ENCODE measurements around the gene GPR180.

Gene GPR180

DNA sequence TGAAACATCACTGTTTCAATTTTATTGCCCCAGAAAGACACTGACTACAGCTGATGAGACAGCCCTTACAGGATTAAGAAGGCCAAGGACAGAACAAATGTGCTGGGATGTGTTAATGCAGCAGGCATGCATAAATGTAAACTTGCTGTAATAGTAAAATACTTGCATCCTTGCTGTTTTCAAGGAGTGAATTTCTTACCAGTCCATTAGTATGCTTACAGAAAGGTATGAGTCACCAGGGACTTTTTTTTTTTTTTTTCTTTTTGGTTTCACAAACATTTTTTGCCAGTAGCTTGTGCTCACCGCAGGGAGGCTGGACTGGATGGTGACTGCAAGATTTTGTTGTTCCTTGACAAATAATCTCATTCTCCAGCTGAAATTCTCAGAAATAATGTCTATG is 55.1 kb downstream of the GPR180 start:
- DNase-seq, result peak; percentile 13

DNA sequence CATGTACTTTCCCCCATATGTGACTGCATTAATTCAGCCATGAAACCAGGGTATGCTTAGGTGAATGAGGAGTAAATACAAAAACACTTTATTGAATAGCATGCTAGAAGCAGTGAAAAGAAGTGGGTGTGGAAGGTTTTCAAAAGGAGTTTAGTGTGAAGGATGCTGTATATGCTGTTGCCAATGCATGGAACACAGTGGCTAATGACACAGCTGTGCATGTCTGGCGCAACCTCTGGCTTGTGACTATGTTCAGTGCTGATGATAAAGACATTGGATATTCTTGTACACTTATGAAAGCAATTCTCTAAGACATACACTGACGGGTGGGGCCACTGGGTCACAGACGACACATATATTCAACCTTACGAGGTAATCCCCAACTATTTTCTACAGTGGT is 55.5 kb downstream of the GPR180 start:
- no peak for DNase-seq

DNA sequence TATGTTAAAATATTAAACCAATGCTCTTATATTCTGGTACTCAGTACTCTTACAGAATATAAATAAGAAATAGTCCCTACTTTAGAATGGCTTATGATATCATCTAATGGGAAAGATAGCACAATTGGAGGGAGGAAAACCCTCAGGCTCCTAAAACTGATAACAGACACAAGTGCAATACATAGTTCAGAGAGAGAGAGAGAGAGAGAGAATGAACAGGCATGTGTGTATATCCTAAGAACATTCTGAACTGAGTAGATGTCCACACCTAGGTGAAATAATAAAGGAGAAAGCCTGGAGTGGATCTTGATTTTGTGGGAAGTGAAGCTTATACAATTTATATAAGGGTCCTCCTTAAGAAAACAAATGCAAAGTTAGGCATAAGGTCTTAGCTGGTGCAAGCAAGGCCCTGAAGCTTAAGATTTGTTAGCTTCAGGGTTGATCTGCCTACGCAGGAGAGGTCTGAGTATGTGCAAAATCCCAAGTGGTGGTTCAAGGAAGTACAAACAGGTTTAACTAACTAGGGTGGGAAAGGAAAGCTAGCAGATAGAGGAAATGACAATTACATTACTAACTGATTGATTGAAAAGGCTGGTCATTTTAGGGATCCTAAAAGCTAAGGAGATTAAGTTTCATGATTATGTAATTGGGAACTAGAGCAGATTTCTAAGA is 57.4 kb downstream of the GPR180 start:
- DNase-seq, result no peak

DNA sequence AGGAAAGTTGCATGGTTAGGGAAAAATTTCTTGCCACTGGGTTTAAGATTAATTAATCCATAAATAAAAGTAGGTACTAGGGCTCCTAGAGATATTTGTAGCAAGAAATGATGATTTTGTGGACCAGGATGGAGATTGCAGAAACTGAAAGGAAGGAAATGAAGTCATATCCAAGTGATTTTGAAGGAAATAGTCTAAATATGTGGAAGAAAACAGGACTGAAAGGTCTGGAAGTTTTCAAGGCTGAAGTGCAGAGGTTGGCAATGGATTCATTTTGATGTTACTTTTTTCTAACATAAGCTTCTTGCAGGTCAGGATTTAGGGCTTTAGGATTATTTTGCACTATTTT is 57.9 kb downstream of the GPR180 start:
- DNase-seq, result no peak

DNA sequence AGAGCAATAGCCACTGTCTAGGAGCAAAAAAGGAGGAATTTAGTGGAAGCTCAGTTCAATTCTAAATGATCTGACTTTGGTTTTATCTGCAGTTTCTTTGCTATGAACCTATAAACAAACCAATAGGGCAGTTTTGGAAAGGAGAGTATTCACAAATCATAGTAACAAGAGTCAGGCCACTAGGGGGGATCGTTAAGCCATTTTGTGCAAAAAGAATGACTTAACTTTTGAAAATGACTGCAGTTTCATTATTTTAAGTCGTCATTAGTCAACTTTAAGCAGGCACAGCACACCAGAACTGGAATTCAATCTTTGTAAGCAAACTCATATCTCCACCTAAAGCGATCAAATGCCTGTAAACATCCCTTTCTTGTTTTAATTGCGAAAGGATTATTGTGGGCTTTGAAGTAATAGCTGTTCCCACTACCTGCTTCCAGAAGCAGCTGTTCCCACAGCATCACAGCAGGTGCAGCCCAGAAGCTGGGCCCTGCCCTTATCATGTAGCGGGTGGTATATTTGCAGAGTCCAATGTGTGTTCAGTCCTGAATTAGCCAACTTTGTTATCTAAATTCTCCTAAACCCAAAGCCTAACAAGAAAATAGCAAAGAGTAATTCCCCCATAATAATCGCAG is 59.2 kb downstream of the GPR180 start:
- DNase-seq, result no peak

DNA sequence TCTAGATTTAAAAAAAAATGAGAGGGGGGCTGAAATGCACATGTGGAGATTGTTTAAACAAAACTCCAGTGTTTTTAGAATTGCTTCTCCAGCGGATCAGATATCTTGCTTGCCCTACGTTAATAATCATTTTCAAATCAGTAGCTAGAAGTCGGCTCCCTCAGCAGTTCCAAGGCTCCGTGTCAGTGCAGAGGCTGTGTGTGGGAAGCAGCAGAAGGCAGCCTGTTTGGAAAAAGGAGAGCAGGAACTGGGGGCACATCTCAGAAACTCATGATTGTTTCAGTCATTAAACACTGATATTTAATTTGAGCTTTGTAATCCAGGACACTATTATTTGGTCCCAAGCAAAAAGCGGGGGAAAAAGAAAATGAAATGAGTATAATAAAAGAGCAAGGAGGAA is 59.7 kb downstream of the GPR180 start:
- DNase-seq, result no peak

DNA sequence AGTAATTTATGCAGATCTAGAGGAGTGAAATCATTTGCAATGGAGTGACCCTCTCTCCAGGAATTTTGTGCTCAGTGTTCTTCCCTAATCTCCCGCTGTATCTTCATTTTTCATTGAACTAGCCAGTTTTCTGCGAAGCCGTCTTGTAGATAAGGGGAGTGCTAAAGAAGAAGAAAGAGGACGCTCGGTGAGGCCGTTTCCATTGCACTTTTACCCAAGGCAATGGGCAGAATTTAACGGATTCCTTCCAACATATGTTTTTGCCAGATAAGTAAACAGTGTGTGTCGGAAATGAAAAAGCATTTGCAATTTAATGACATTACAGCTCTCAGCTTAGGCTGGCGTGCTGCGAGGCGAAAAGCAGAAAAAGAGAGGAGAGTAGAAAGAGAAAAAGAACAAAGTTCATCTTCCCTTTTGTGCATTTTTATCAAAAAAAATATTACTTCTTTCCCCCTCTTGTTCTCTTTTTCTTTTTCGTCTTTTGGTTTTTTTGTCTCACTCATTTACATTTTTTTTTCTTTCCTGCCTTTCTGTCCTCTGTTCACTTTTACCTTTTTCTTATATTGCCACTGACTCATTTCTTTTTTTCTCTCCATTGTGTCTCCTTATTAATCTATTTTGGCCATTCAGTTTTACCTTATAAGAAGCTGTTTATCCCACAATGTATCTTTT is 60.8 kb downstream of the GPR180 start:
- DNase-seq, result no peak

DNA sequence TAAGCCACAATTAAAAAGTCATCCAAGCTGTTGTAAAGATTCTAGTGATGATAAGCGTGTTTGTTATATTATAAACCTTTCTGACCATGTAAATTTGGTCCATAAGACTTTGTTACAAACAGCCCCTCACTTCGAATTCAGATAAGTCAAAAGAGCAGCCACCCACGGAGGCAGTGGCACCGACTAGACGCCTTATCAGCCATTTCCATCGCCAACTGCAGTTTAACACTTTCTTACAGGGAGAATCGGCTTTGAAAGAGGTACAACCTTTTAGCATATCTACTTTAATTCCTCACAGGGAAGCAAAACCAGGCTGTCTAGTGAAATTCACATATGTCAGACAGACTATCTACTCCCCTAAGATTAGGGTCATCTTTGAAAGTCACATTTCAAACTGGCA is 63.2 kb downstream of the GPR180 start:
- no peak for DNase-seq

DNA sequence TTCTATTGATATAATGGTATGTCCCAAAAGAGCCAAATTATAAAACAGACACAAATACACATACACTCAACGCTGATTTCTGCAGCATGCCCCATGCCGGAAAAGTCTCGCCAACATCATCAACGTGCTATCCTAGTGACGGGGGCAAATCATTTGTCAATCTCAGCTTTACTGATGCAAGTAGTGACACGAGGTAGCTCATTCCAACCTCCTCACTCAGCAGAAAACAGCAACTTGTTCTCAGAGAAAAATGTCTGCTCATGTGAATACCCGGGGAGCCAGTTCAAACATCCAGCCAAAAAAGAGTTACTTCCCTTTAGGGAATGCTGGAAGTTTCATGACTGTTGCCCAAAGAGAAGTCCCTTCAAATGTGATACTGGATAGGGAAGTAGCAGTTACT is 64.4 kb downstream of the GPR180 start:
- DNase-seq, result no peak

DNA sequence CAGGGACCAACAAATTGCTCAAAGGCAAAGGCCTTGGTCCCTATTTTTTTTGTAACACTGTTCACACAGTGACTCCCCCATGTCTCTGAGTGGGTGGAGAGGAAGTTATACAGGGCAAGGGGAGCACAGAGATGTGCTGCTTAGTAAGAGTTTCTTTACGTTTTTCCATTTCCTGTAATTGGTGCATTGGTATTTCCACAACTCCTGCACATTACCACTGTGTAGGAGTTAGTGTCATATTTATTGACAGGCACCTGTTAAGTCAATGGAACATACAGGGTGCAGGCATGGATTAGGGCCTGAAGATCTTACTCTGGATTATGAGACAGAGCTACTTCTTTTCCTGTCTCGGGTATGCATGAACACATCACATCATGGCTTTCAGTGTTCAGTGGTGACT is 65.5 kb downstream of the GPR180 start:
- DNase-seq, result no peak

DNA sequence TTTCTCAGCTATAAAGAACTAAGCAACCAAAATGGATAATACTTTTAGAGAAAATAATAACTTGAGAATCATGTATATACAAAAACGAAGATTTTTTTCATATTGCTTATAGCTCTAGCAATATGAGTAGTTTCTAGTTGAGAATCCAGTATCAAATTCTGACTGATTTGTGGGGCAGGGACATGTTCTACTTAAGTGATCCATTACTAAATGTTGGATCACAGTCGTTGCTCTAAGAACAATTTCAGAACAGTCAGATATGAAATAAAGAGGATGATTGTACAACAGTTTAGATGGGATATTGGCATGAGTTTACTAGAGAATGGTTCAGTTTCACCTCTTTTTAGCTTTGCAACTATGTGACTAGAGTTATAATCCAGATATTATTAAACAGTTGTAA is 70.7 kb downstream of the GPR180 start:
- DNase-seq, result no peak

DNA sequence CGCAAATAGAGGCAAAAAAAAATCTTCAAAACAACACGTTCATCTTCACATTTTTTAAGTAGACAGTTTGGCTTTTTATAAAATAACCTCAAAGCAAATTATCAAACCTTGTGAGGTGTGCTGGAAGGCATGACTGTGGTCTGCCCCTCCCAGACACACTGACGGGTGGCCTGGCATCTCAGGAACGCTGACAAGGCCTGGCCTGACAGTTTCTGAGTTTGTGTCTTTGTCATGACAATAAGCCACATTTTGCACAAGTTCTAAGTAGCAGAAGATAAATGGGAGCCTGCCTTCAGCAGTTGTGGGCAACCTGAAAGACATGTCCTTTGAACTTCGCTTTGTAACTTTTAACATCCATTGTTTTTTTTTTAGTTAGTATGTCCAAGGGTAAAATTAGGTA is 72.2 kb downstream of the GPR180 start:
- DNase-seq, result no peak

DNA sequence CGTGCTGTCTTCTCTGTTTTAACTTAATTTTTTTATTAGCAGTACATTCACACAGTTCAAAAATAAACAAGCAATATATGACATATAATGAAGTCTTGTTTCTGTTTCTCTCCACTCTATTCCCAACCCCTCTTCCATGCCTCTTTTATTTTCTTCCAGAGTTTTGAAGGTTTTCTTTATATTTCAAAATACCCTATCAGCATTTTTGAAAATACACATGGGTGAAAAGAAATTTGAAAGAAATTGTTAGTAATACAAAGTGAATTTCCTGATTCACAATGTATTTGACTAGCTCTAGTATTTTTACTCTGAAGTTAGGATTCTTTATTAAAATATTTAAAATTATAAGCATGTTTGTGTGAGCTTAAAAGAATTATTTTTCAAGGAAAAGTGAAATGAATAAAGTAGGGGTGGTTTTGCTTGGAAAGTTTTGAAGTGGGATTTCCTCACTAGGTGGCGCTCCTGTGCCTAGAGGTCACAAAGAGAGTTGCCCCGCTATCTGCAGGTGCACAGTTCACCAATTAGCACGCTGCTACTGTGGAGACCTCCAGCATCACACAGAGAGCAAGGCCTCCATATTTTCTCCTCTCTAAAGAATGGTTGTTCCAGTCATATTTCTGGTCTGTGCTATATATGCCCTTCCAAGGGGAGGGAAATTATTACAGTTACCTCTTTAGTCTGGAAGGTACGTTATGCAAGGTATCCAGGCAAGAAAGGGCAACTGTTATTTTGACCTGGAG is 73.1 kb downstream of the GPR180 start:
- peak; percentile 44 for DNase-seq

DNA sequence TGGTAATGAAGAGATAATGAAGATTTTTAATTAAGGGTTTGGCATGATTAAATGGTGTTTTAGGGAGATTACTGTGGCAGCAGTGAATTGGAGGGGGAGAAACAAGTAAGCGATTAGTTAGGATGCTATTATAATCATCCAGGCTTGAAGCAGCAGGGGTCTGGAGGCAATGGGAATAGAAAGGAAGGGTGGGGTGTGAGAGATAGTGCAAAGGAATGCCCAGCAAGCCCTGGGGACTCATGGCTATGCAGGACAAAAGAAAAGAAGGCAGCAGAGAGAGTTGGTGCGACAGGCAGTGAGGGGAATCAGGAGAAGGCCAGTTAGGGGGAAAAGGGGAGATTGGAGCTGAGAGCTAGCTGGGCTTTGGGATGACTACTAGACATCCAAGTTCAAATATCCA is 76.1 kb downstream of the GPR180 start:
- DNase-seq, result no peak

DNA sequence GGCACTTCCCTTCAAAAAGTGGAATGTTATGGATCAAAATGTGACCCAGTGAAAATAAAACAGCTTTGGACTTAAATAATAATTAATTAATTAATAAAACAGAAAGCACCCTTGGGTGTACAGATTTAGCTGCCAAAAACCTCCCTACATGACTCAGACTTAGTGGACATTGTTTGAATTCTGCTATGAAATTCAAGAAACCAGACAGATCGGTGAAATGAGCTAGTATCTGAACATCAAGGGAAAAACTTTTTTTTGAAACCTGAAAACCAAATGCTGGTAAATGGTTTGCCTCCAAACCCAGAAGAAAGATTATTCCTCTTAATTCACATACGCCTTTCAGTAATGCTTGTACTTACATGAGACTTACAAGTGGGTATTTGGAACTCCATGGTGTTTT is 77.2 kb downstream of the GPR180 start:
- DNase-seq, result no peak

DNA sequence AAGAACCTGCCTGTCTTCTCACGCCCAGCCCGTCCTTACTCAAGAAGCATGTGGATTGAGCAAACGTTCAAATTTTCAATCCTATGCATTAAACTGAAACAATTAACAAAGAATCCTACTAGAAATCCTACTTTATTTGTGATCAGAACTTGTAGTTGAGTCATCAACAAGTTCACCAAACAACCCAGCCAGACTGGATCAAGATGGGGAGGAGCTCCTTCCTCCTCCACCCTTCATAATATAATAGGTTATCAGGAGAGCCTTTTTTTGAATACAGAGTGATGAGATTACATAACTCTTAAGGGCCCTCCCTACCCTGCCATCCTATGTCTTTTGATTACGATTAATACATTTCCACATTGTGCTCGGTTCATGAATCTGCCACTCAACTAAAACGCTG is 78.0 kb downstream of the GPR180 start:
- DNase-seq, result no peak

DNA sequence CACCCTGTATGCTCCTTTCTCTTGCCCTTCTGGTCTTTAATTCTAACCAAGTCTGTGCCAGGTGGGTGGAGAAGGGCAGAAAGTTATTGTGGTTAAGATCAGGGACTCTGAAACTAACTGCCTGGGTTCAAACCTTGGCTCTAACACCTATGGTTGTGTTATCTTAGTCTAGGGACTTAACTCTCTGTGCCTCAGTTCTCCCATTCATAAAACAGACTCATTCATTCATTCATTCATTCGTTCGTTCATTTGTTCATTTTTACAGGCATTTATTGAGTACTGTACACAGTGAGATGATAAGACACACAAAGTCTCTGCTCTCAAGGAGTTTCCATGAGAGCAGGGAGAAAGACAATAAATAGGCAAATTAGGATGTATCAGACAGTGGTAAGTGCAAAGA is 80.6 kb downstream of the GPR180 start:
- no peak for DNase-seq

DNA sequence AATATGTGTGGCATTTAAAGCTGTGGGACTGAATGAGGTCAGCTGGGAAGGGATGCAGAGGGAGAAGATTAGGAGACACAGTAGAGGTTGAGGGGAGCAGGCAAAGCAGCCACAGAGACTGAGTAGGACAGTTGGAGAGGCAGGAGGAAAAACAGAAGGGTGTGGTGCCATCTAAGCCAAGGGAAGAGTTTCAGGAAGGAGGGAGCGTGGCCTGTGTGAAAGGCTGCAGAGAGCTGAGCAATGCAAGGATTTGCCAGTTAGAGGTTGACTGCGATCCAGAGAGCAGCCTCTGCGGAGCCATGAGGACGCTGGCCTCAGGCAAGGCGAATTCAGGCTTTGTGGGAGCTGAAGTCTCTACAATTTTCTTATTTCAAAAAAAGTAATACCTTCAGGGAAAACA is 81.8 kb downstream of the GPR180 start:
- DNase-seq, result no peak

Measured in activated naive CD4-positive, alpha-beta T cell treated with Interleukin-2 at 50 U/mL for 16 hours (primary cell).